Measurements from ENCODE around the gene PPP2R2B.

Gene PPP2R2B

DNA sequence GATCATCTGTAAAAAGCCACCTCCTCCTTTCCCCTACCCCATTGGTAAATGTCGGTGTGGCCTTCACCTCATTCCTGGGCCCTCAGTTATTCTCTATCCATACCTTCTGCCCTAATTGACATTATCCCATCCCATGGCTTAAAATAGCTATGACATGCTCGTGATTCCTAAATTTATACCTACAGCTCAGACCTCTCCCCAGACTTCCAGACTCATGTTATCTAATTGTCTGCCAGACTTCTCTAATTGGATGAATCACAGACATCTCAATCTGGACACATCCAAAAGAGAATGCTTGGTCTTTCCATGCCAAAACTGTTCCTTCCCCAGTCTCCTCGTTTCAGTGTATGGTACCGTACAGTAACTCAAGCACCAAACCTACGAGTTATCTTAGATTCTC lies 249.6 kb downstream of the PPP2R2B start:
- Histone ChIP-seq H3K27ac (ENCODE audit: low read depth, low read length) (no peak overlapping the region), H2BK120ac (ENCODE audit: insufficient read depth, low read length, poor library complexity) (no peak overlapping the region), H3K36me3 (ENCODE audit: control insufficient read depth in 1 of 2, insufficient read depth in 2 of 2, low read length in 2 of 2) (no peaks in the 10 kb centered on the region), H2AFZ (ENCODE audit: insufficient read depth, low read length, poor library complexity) (no peak overlapping the region), H3K9ac (ENCODE audit: low read length) (no peak overlapping the region), H3K27me3 (ENCODE audit: insufficient read depth, low read length) (no peaks in the 10 kb centered on the region), H3K4me3 (ENCODE audit: low read depth, low read length) (no peak overlapping the region), H2BK5ac (ENCODE audit: low read depth, low read length, poor library complexity) (no peak overlapping the region), H3K4me1 (ENCODE audit: control insufficient read depth in 1 of 2, insufficient read depth in 2 of 2, low read length in 2 of 2) (no peaks in the 10 kb centered on the region), H3K4ac (ENCODE audit: low read depth, low read length) (no peak overlapping the region), H3K9me3 (ENCODE audit: insufficient read depth, low read depth, low read length) (no peaks in the 10 kb centered on the region), H4K91ac (ENCODE audit: low read depth, low read length) (no peak overlapping the region), H3K18ac (ENCODE audit: low read length) (no peak overlapping the region), H2AK5ac (ENCODE audit: low read length) (no peak overlapping the region), H4K12ac (ENCODE audit: low read depth, low read length) (no peak overlapping the region), H3K79me2 (ENCODE audit: control insufficient read depth, insufficient read depth, low read length, poor library complexity) (no peaks in the 10 kb centered on the region), H3K14ac (ENCODE audit: low read length) (no peak overlapping the region), H2BK12ac (ENCODE audit: low read length) (no peak overlapping the region), H3K4me2 (ENCODE audit: low read length) (no peak overlapping the region), H3K23ac (ENCODE audit: low read length) (no peak overlapping the region), H3K79me1 (ENCODE audit: low read length) (no peaks in the 10 kb centered on the region), H4K8ac (ENCODE audit: low read depth, low read length) (no peak overlapping the region)
- no CpG with 5 or more reads among the region's 5 CpGs for WGBS (ENCODE audit: extremely low coverage, insufficient coverage, insufficient read length)
- no peak for DNase-seq

DNA sequence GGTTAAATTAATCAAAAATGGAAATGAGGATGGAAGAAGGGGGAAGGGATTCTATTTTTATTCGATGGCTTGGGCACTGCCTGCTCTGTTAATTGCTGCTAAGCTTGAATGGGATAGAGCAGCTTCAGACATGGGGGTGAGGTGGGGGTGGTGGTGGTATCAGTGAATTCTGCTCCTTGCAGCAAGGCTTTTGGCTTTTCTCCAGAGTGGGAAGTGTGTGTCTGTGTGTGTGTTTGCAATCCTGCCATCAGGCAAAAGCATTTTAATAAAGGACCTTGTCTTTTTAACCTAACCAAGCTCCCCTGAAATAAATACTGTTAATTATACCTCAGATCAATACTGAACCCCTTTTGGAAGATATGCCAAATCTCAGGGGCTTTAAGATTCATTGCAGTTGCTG lies 251.6 kb downstream of the PPP2R2B start:
- Histone ChIP-seq H3K9ac (ENCODE audit: low read length) (no peak overlapping the region), H3K79me1 (ENCODE audit: low read length) (no peaks in the 10 kb centered on the region), H3K27ac (ENCODE audit: low read depth, low read length) (no peak overlapping the region), H3K14ac (ENCODE audit: low read length) (no peak overlapping the region), H3K4me2 (ENCODE audit: low read length) (no peak overlapping the region), H2BK5ac (ENCODE audit: low read depth, low read length, poor library complexity) (no peak overlapping the region), H2BK120ac (ENCODE audit: insufficient read depth, low read length, poor library complexity) (no peak overlapping the region), H2AK5ac (ENCODE audit: low read length) (no peak overlapping the region), H3K4me3 (ENCODE audit: low read depth, low read length) (no peak overlapping the region), H3K18ac (ENCODE audit: low read length) (no peak overlapping the region), H3K4ac (ENCODE audit: low read depth, low read length) (no peak overlapping the region), H3K79me2 (ENCODE audit: control insufficient read depth, insufficient read depth, low read length, poor library complexity) (no peaks in the 10 kb centered on the region), H4K91ac (ENCODE audit: low read depth, low read length) (no peak overlapping the region), H3K27me3 (ENCODE audit: insufficient read depth, low read length) (no peaks in the 10 kb centered on the region), H3K4me1 (ENCODE audit: control insufficient read depth in 1 of 2, insufficient read depth in 2 of 2, low read length in 2 of 2) (no peaks in the 10 kb centered on the region), H3K9me3 (ENCODE audit: insufficient read depth, low read depth, low read length) (no peaks in the 10 kb centered on the region), H2BK12ac (ENCODE audit: low read length) (no peak overlapping the region), H3K23ac (ENCODE audit: low read length) (no peak overlapping the region), H4K8ac (ENCODE audit: low read depth, low read length) (no peak overlapping the region), H4K12ac (ENCODE audit: low read depth, low read length) (no peak overlapping the region), H2AFZ (ENCODE audit: insufficient read depth, low read length, poor library complexity) (no peak overlapping the region), H3K36me3 (ENCODE audit: control insufficient read depth in 1 of 2, insufficient read depth in 2 of 2, low read length in 2 of 2) (no peaks in the 10 kb centered on the region)
- DNase-seq: no peak
- WGBS (ENCODE audit: extremely low coverage, insufficient coverage, insufficient read length): no CpG with 5 or more reads among the region's 1 CpG

DNA sequence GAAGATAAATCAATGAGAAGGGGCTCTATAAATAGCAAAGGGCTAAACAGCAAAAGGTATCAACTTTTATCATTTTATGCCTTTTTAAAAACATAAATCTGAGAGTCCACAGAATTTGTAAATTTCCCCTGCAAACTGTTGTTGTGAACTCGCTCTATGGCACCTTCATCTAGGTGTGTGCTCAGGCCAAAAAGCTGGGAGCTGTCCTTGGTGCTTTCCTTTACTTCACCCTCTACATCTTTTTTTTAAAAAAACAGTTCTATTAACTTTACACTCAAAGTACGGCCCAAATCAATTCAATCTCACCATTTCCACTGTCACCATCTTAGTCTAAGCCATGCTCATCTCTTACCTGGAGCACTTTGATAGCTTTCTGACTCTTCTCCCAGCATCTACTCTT lies 254.4 kb downstream of the PPP2R2B start:
- no peaks in the 10 kb centered on the region for H3K36me3 ChIP-seq (ENCODE audit: control insufficient read depth in 1 of 2, insufficient read depth in 2 of 2, low read length in 2 of 2)
- no peak overlapping the region for H3K18ac ChIP-seq (ENCODE audit: low read length)
- no peak overlapping the region for H3K23ac ChIP-seq (ENCODE audit: low read length)
- no peak overlapping the region for H4K8ac ChIP-seq (ENCODE audit: low read depth, low read length)
- H2BK120ac ChIP-seq (ENCODE audit: insufficient read depth, low read length, poor library complexity): no peak overlapping the region
- no peak overlapping the region for H2BK12ac ChIP-seq (ENCODE audit: low read length)
- H2BK5ac ChIP-seq (ENCODE audit: low read depth, low read length, poor library complexity): no peak overlapping the region
- no peak overlapping the region for H3K9ac ChIP-seq (ENCODE audit: low read length)
- no peak overlapping the region for H3K4me3 ChIP-seq (ENCODE audit: low read depth, low read length)
- no peak overlapping the region for H2AK5ac ChIP-seq (ENCODE audit: low read length)
- no peak overlapping the region for H3K4me2 ChIP-seq (ENCODE audit: low read length)
- no peak overlapping the region for H2AFZ ChIP-seq (ENCODE audit: insufficient read depth, low read length, poor library complexity)
- H3K79me1 ChIP-seq (ENCODE audit: low read length): no peaks in the 10 kb centered on the region
- H3K14ac ChIP-seq (ENCODE audit: low read length): no peak overlapping the region
- H3K9me3 ChIP-seq (ENCODE audit: insufficient read depth, low read depth, low read length): no peaks in the 10 kb centered on the region
- no peaks in the 10 kb centered on the region for H3K27me3 ChIP-seq (ENCODE audit: insufficient read depth, low read length)
- no peaks in the 10 kb centered on the region for H3K79me2 ChIP-seq (ENCODE audit: control insufficient read depth, insufficient read depth, low read length, poor library complexity)
- no peak overlapping the region for H3K27ac ChIP-seq (ENCODE audit: low read depth, low read length)
- H3K4me1 ChIP-seq (ENCODE audit: control insufficient read depth in 1 of 2, insufficient read depth in 2 of 2, low read length in 2 of 2): no peaks in the 10 kb centered on the region
- H3K4ac ChIP-seq (ENCODE audit: low read depth, low read length): no peak overlapping the region
- H4K91ac ChIP-seq (ENCODE audit: low read depth, low read length): no peak overlapping the region
- no peak overlapping the region for H4K12ac ChIP-seq (ENCODE audit: low read depth, low read length)
- WGBS (ENCODE audit: extremely low coverage, insufficient coverage, insufficient read length): 100% methylated on average over 1 of the region's 2 CpGs
- DNase-seq: no peak

DNA sequence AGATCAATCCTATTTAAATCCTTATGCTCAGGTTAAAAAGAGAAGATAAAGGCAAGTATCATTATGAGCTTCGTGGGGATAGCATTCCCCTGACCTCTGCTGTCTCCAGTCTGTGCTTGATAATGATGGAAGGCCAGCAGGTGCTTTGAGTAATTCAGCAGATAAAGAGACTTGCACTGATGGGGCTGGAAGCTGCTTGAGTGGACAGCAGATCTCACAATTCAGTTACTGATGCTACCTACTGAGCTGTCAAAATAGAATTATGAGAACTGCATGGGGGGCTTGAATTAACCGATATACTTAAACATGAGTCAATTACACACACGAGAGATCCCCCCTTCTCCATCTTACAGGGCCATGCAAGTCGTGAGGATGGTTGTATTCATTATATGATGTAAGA lies 254.9 kb downstream of the PPP2R2B start:
- Histone ChIP-seq H3K9me3 (ENCODE audit: insufficient read depth, low read depth, low read length) (no peaks in the 10 kb centered on the region), H3K27me3 (ENCODE audit: insufficient read depth, low read length) (no peaks in the 10 kb centered on the region), H2AFZ (ENCODE audit: insufficient read depth, low read length, poor library complexity) (no peak overlapping the region), H4K12ac (ENCODE audit: low read depth, low read length) (no peak overlapping the region), H3K27ac (ENCODE audit: low read depth, low read length) (no peak overlapping the region), H2BK12ac (ENCODE audit: low read length) (no peak overlapping the region), H2AK5ac (ENCODE audit: low read length) (no peak overlapping the region), H3K23ac (ENCODE audit: low read length) (no peak overlapping the region), H3K79me2 (ENCODE audit: control insufficient read depth, insufficient read depth, low read length, poor library complexity) (no peaks in the 10 kb centered on the region), H4K91ac (ENCODE audit: low read depth, low read length) (no peak overlapping the region), H4K8ac (ENCODE audit: low read depth, low read length) (no peak overlapping the region), H3K4ac (ENCODE audit: low read depth, low read length) (no peak overlapping the region), H3K14ac (ENCODE audit: low read length) (no peak overlapping the region), H3K18ac (ENCODE audit: low read length) (no peak overlapping the region), H3K9ac (ENCODE audit: low read length) (no peak overlapping the region), H3K4me3 (ENCODE audit: low read depth, low read length) (no peak overlapping the region), H3K4me2 (ENCODE audit: low read length) (no peak overlapping the region), H3K36me3 (ENCODE audit: control insufficient read depth in 1 of 2, insufficient read depth in 2 of 2, low read length in 2 of 2) (no peaks in the 10 kb centered on the region), H3K79me1 (ENCODE audit: low read length) (no peaks in the 10 kb centered on the region), H2BK120ac (ENCODE audit: insufficient read depth, low read length, poor library complexity) (no peak overlapping the region), H2BK5ac (ENCODE audit: low read depth, low read length, poor library complexity) (no peak overlapping the region), H3K4me1 (ENCODE audit: control insufficient read depth in 1 of 2, insufficient read depth in 2 of 2, low read length in 2 of 2) (no peaks in the 10 kb centered on the region)
- no CpG with 5 or more reads among the region's 4 CpGs for WGBS (ENCODE audit: extremely low coverage, insufficient coverage, insufficient read length)
- DNase-seq: no peak

Measured in trophoblast cell (in vitro differentiated cells and primary cell).